Measurements from ENCODE around the gene CFAP54.

GRCh38 chr12:96876966-96877365 is 387.6 kb downstream of the CFAP54 start:
- TF ChIP-seq EZH2 (IDR thresholded peaks at IDR 0.05; ENCODE audit: borderline replicate concordance, low read length) = no peak
- no peak for TF ChIP-seq CTCF (IDR thresholded peaks at IDR 0.05; ENCODE audit: low read length)

Data from OCI-LY1 (cell line).